K562 (cell line): ENCODE measurements around the gene SLC37A4. TPM values are rescaled to one million over a fixed set of nuclear protein-coding genes. Genes with fewer than 3 reads are reported as not detected.

ENCODE experiments used
- BRF1 ChIP-seq: IDR thresholded peaks from 3 replicates; pipeline ENCODE4 v1.6.1; 2011; ENCODE audit warnings: borderline replicate concordance, mild to moderate bottlenecking; ENCODE audit not compliant: insufficient read length; ENCODE audit errors: extremely low read depth
- CCNT2 ChIP-seq: IDR thresholded peaks from 2 replicates; pipeline ENCODE4 v1.6.1; 2011; ENCODE audit warnings: borderline replicate concordance, low read depth, mild to moderate bottlenecking, moderate library complexity, mixed read lengths, low read length; ENCODE audit not compliant: insufficient read length; ENCODE audit errors: extremely low read depth
- DDX20 ChIP-seq: fragments of 450-650 bp; IDR thresholded peaks from 2 replicates; pipeline ENCODE4 v1.6.1; 2016; ENCODE audit warnings: missing genetic modification characterization, low read depth, mild to moderate bottlenecking, missing compliant biosample characterization, moderate library complexity
- EWSR1 ChIP-seq: fragments of 450-650 bp; IDR thresholded peaks from 2 replicates; pipeline ENCODE4 v1.6.1; 2018; ENCODE audit warnings: borderline replicate concordance, mild to moderate bottlenecking, low read depth, moderate library complexity; ENCODE audit not compliant: partially characterized antibody
- HCFC1 ChIP-seq: IDR thresholded peaks from 2 replicates; pipeline ENCODE4 v1.6.1; 2012; ENCODE audit warnings: low read depth, low read length, improper control_type of control experiment
- MAFF ChIP-seq: IDR thresholded peaks from 2 replicates; pipeline ENCODE4 v1.6.1; 2012; ENCODE audit warnings: low read length, improper control_type of control experiment
- MAZ ChIP-seq, 2 experiments: fragments of 450-650 bp in 1 of 2; sonication (generic) in 1 of 2; formaldehyde crosslinking; IDR thresholded peaks in 1 of 2; conservative IDR thresholded peaks in 1 of 2; 2 replicates each; pipeline versions ENCODE4 v1.4.0 to v1.5.0; 2020; ENCODE audit warnings: mild to moderate bottlenecking in 1 of 2, missing genetic modification reagents in 1 of 2
- MCM3 ChIP-seq: fragments of 450-650 bp; IDR thresholded peaks from 2 replicates; pipeline ENCODE4 v1.6.1; 2016
- NBN ChIP-seq: fragments of 450-650 bp; IDR thresholded peaks from 2 replicates; pipeline ENCODE4 v1.6.1; 2016; ENCODE audit warnings: low read depth, mild to moderate bottlenecking
- RBM39 ChIP-seq: fragments of 200-400 bp; formaldehyde crosslinking; optimal IDR thresholded peaks from 2 replicates; pipeline ENCODE3; 2018; ENCODE audit warnings: low read depth, low read length
- RFX5 ChIP-seq: IDR thresholded peaks from 2 replicates; pipeline ENCODE4 v1.6.1; 2011; ENCODE audit warnings: low read depth, mild to moderate bottlenecking, improper control_type of control experiment, low read length
- SMC3 ChIP-seq: conservative IDR thresholded peaks from 2 replicates; pipeline ENCODE4 v1.6.1; 2011; ENCODE audit warnings: low read depth, low read length, improper control_type of control experiment; ENCODE audit not compliant: insufficient read depth
- UBTF ChIP-seq, 2 experiments: IDR thresholded peaks; 2 replicates each; pipeline ENCODE4 v1.6.1; 2012; ENCODE audit warnings: improper control_type of control experiment in 2 of 2, low read depth in 2 of 2, low read length in 2 of 2, borderline replicate concordance in 1 of 2
- ZHX1 ChIP-seq: fragments of 150-350 bp; conservative IDR thresholded peaks from 2 replicates; pipeline ENCODE4 v1.6.1; 2014; ENCODE audit warnings: low read length
- ZNF134 ChIP-seq: fragments of 250-450 bp; sonication (Bioruptor Pico); conservative IDR thresholded peaks from 2 replicates; pipeline ENCODE4 v1.4.0; 2020
- ZNF57 ChIP-seq: fragments of 450-650 bp; formaldehyde crosslinking; IDR thresholded peaks from 2 replicates; pipeline ENCODE4 v1.4.0; 2020; ENCODE audit warnings: mild to moderate bottlenecking, moderate library complexity
- polyA plus RNA-seq, 8 experiments: library from polyadenylated mRNA; depleted of rRNA in 4 of 8; stranded (reverse) in 5 of 8; unstranded in 3 of 8; fragments of >200 nt; fragmentation: Nextera tagmentation in 2 of 8; fragmentation: Illumina TruSeq in 1 of 8; extraction: Ambion mirVana in 2 of 8; extraction: Trizol in 1 of 8; gene quantifications; 2 replicates each; pipeline versions ENCODE4 v1.2.1 to v1.2.3, GENCODE V29; 2011 to 2014; ENCODE audit warnings: inconsistent platforms in 1 of 8, missing spikeins in 1 of 8
- total RNA-seq, 7 experiments: library from RNA; depleted of rRNA in 6 of 7; stranded (reverse); fragments of >200 nt in 6 of 7; fragmentation: Illumina TruSeq in 2 of 7; extraction: Trizol in 2 of 7; gene quantifications; 2 replicates each; pipeline versions ENCODE4 v1.2.1 to v1.2.3, GENCODE V29; 2011 to 2021; ENCODE audit warnings: low replicate concordance in 1 of 7
- TF ChIP-seq, protein P1 (sequence below), 2 experiments: IDR thresholded peaks; 2 replicates each; pipeline ENCODE4 v1.6.1; 2011; ENCODE audit warnings: borderline replicate concordance in 1 of 2, control low read depth in 1 of 2, low read depth in 1 of 2, low read length in 1 of 2, mild to moderate bottlenecking in 1 of 2, mixed read lengths in 1 of 2, moderate library complexity in 1 of 2; ENCODE audit not compliant: insufficient read depth in 1 of 2, insufficient read length in 1 of 2, poor library complexity in 1 of 2, severe bottlenecking in 1 of 2; ENCODE audit errors: extremely low read depth in 1 of 2
- TF ChIP-seq, protein P2 (sequence below): sonication (generic); formaldehyde crosslinking; IDR thresholded peaks from 2 replicates; pipeline ENCODE4 v1.8.0; 2022; ENCODE audit warnings: mild to moderate bottlenecking, low read depth, missing genetic modification reagents

Gene SLC37A4
- total and polyA plus RNA-seq, 9 of the 15 experiments (the other 6 are each of a cell fraction or from before 2014, with no cell fraction given), result 24.7 to 73.9 (median 40.7) TPM

DNA sequence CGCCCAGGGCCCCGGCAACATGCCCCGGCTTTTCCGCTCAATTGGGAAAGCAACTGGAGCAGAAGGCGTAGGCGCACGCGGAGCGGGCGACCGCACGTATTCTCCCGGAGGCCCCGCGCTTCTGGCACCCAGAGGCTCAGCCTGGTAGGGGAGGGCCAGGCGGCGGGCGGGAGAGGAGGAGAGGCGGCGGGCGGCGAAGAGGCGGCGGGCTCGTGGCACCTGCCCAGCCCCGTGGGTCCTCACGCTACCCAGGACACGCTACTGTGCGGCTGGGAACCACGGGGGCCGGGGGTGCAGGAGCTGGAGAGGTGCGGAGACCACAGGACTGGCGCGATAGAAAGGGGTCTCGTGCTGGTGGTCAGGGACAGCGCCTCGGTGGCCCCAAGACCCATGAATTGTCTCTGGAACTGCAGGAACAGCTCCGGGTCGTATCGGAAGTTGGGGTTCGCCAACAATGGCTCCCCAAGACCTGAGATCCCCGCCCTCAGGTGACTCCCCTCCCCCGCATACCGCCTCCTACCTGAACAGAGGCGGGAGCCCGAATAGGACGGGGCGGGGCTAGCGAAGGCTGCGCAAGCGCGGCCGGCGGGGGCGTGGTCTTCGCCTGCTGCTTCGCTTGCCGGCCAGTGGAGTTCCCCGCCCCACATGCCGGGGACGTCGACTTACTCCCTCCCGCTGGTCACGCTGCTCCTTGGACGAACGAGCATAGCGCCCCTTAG lies at the start of gene SLC37A4 (continued):
- TF ChIP-seq UBTF (IDR thresholded peaks at IDR 0.05; ENCODE audit: borderline replicate concordance in 1 of 2, low read depth in 2 of 2, low read length in 2 of 2) (peak in 1 of 2 experiments; percentile 69; a peak in 1 of 4 replicates), HCFC1 (peak; percentile 36; the same call in 1 of the 2 replicates), RFX5 (no peak), RBM39 (no peak), BRF1 (no peak), SMC3 (peak; percentile 49; the same call in 1 of the 2 replicates), ZHX1 (no peak), DDX20 (tag) (no peak), ZNF134 (CRISPR knock-in tag) (no peak), EWSR1 (no peak), CCNT2 (peak; percentile 65), MAZ (CRISPR knock-in tag; conservative IDR thresholded peaks at IDR 0.05 in 1 of 2, IDR thresholded peaks at IDR 0.05 in 1 of 2) (peak in 1 of 2 experiments; percentile 91), MCM3 (no peak), ZNF57 (no peak), MAFF (no peak), NBN (no peak; the same call in 1 of the 2 replicates)
- TF ChIP-seq, protein P1, sequence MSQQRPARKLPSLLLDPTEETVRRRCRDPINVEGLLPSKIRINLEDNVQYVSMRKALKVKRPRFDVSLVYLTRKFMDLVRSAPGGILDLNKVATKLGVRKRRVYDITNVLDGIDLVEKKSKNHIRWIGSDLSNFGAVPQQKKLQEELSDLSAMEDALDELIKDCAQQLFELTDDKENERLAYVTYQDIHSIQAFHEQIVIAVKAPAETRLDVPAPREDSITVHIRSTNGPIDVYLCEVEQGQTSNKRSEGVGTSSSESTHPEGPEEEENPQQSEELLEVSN (IDR thresholded peaks at IDR 0.05; ENCODE audit: borderline replicate concordance in 1 of 2, extremely low read depth in 1 of 2, insufficient read depth in 1 of 2, insufficient read length in 1 of 2, low read depth in 1 of 2, low read length in 1 of 2, poor library complexity in 1 of 2, severe bottlenecking in 1 of 2), result peak; percentile 99
- TF ChIP-seq, protein P2, sequence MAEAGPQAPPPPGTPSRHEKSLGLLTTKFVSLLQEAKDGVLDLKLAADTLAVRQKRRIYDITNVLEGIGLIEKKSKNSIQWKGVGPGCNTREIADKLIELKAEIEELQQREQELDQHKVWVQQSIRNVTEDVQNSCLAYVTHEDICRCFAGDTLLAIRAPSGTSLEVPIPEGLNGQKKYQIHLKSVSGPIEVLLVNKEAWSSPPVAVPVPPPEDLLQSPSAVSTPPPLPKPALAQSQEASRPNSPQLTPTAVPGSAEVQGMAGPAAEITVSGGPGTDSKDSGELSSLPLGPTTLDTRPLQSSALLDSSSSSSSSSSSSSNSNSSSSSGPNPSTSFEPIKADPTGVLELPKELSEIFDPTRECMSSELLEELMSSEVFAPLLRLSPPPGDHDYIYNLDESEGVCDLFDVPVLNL, result no peak
